ENCODE data around the gene TOM1L2.
A peak's percentile ranks its signal among the peaks of the same experiment; 100 is the strongest.

Gene TOM1L2

GRCh38 chr17:17827826-17828621 is 144.2 kb downstream of the TOM1L2 start:
- no peak for DNase-seq

DNA sequence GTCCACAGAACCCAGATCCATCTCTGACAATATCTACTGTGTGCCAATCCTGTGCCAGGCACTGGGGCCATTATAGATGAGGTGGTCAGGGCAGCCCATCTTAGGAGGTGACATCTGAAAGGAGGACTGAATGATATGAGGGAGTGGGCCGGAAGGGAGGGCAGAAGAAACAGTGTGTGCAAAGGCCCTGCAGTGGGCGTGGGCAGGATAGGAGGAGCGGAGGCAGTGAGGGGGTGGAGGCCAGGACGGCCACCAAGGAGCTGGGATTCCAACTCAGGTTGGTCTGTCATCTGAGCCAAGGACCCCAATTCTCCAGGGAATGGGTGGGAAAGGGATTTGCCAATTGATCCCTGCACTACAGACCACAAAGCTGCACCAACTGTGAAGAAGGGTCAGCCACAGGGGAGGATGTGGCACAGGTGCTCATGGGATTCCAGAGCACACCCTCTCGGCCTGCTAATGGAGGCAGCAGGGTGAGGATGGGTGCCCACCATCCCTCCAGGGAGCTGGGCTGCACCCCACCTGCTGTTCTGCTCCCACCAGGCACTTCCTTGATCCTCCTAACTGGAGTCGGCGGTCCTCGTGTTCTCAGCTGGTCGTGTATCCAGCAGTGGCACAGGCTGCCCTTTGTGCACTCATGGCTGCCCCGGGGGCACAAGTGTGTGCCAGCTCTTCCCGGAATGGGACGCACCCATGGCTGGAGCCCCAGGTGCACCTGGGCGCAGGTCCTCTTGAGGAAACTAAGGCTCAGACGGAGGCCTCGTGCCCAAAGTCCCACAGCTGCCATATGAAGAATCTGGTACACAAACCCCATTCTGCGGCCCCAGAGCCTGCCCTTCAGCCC is 145.0 kb downstream of the TOM1L2 start:
- DNase-seq = no peak

GRCh38 chr17:17826342-17826713 is 145.9 kb downstream of the TOM1L2 start:
- no peak for DNase-seq

DNA sequence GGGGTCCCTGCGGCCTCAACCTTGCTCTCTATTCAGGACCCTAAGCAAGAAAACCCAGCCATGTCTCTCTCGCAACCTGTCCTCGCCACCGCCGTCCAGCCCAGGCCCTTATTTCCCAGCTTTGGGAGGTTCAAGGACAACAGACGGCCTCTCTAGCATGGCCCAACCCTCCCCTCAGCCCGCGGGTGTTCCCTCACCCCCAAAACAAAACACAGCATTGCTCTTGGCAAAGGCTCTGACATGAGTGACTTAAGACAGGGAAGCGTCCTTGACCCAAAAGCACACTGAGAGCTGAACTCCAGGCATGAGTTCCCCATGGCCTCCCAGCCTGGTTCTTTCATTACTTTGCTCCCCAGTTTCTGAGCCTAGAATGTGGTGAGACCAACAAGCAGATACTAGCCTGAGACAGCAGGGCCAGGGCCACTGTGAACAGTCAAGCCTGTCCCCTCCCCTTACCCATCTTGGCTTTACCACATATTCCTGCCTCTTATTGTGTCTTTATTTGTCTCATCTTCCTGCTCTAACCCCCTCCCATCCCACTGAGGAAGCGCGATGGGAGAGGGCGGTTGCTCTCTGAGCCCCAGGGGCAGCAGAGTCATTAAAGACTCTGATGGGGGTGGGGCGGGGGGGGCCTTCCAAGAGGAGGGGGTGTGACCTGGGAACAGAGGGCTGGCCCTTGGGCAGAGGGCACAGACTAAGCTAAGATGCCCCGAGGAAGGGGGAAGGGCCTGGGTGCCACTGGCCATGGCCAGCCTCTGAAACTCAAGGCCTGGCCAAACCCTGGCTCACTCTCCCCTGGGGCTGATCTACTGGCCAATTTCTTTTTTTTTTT is 147.2 kb downstream of the TOM1L2 start:
- no peak for DNase-seq

GRCh38 chr17:17824119-17824782 is 147.9 kb downstream of the TOM1L2 start:
- DNase-seq = no peak

DNA sequence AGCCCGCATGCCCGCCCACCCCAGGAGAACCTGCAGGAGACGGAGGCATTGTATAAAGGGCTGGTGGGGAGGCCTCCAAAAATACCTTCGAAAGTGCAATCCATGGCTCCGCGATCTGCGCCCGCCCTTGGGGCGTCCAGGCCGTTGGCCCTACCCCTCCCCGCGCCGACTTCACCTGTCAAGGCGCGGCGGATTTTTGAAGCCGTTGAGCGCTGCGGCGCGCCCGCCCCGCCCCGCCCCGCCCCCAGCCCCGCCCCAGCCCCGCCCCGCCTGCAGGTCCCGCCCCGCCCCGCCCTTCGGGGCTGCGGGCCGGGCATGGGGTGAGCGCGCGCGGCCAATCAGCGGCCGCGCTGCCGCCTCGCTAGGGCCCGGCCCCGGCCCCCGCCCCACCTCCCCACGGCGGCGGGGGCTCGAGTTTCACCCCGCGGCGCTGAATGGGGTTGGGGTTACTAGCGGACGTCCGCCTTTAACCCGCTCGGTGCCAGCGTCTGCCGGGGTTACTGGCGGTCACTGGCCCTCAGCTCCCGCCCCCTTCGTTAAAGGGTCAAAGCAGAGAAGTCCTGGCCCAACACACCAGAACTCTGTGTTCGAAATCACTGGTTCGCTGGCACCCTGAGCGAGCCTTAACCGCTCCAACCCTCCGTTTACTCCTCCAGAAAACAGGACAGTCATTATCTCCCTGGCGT is 148.6 kb downstream of the TOM1L2 start:
- DNase-seq = peak; percentile 92

GRCh38 chr17:17822616-17823015 is 149.6 kb downstream of the TOM1L2 start:
- DNase-seq = no peak

DNA sequence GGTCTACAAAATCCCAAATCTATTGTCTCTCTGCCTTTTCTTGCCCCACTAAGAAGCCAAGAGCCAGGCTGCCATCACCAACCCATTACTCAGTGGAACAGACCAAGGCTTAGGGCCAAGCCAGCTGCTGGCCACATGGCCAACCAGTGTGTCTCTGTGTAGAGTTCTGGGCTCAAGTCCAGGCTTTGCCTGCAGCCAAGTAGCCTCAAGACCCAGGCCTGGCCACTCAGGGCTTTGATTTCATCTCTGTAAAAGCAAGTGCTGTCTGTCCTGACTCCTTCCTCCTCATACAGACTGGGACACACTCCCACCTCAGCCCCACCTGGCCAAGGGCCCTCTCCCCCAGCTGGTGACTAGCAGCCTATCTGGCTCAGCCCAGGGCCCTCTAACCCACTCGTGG is 150.0 kb downstream of the TOM1L2 start:
- DNase-seq = no peak

DNA sequence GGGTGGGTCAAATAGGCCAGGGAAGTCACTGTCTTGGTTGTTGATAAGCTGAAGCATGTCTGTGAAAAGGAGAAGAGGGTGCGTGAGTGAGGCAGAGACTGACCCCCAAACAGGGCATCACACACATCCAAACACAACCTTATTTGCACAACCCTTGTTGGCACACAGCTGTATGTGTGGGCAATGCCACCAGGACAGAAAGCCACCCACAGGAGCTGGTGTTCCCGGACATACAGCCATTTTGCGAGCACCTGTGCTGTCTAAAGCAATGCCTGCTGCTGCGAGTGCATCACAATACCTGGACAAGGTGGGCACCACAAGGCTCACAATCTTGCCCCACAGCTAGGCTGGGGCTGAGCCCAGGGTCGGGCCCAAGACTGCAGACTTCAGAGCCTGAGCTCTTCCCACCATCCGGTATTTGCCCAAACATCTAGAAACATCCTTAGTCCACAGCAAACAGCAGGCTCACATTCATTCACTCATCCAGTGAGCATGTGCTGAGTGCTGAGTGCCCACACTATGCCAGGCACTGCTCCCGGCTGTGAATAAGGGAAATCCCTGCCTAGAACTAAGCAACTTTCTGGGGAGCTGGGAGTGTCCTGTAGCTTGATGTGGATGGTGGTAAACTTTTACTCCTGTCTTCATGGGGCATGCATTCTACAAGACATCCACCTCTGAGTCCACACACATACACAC is 151.6 kb downstream of the TOM1L2 start:
- DNase-seq = no peak

DNA sequence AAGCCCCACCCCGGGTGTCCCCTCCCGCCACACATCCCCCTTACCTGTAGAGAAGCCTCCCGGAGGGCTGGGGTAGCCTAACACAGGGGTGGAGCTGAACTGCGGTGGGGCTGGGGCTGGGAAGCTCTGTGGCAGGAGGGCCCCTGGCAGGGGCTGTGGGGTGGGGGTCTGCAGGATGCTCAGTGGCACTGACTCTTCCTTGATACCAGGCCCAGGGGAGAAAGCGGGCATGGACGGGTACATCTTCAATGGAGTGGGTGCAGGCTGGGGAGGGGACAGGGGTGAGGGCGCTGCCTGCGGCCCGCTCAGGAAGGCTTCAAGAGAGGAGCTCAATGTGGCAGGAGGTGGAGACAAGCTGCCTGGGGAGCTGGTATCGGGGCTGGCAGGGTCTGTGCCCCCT is 152.2 kb downstream of the TOM1L2 start:
- DNase-seq = no peak

DNA sequence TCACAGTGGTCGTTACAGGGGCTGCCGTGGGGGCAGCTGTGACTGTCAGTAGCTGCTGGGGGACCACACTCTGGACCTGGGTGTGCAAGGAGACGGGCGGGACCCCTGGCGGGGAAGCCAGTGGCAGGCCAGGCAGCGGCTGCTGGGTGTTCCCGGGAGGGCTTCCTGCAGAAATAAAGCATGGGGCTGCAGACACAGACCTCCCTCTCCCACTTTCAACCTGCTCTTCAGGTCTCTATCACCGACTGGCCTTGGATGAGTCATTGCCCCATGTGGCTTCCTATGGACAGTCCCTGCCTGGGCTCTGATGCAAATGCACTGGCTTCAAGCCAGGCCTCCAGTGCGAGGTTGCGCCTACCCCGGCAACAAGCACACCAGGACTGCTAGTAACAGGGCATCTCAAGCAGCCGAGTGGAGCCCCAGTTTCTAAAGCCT is 152.6 kb downstream of the TOM1L2 start:
- peak; percentile 77 for DNase-seq

- no peak for DNase-seq
Measured at GRCh38 chr17:17819111-17819510, 153.1 kb downstream of the TOM1L2 start.

GRCh38 chr17:17818088-17818526 is 154.1 kb downstream of the TOM1L2 start:
- DNase-seq = no peak

- no peak for DNase-seq
Measured at GRCh38 chr17:17817552-17817947, 154.7 kb downstream of the TOM1L2 start.

GRCh38 chr17:17816831-17817551 is 155.2 kb downstream of the TOM1L2 start:
- no peak for DNase-seq

DNA sequence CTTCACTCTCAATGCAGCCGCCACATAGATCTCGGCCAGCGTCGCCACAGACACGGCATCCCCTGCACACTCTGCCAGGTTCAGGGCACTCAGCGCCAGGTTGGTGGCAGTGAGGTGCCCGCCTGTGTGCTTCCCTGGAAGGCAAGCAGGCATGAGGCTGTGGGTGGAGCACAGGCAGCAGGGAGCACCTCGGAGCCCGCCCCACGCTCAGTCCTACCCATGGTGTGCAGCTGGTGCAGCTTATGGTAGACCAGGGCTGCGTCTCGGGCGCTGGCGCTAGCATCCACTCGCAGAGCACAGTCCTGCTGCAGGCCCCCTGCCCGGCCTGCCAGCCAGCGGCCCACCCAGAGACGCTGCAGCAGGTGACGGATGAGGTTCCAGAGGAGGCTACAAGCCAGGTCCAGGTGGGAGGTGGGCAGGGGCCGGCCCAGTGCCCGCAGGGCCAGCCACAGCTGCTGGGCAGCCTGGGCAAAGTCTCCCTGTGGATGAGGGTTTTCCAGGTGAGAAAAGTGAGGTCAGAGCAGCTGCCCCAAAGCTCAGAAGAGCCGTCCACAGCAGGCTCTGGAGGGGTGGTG is 155.9 kb downstream of the TOM1L2 start:
- no peak for DNase-seq

DNA sequence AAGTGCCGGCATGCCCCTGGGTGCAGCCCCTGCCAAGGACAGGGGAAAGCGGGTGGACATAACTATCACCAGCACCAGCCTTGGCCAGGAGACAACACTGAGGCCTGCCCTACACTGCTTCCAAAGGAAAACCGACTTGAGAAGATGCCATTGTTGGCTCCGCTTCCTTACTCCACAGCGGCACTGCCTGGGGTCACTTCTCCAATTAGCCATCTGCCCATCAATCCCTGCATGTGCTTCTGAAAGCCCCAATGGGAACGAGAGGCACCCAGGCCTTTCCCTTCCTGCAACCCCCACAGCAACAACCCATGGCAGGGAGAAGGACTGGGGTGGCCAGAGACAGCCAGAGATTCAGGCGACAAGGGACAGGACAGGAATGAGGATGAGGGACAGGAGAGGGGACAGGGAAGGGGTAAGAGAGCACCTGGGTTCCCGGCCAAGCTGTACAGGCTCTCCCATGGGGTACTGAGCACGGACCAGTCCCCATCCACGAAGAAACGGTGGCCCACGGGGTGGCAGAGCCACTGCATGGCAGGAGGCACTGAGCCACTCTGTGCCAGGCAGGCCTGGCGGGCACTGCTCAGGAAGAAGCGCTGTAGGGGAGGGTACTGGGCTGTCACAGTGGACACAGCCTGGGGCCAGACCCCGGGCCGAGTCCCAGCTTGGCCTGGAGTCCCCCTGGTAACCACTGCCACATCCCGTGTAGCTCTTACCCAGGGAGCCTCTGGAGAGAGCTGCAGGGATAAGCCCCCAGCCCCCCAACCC is 156.6 kb downstream of the TOM1L2 start:
- no peak for DNase-seq

DNA sequence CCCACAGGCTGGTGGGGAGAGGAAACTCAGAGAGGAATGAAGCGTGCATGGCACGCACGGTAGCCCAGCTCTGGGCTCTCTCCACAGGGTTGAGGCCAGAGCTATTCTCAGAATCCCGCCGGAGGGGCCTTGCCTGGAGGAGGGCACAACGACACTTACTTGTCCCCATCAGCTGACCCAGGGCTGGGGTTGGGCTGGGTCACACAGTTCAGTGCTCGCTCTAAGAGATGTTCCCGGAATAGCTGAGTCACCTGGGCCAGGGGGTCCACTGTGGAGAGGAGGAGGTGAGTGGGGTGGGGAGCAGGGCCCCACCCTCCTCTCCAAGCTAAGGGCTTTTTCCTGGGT is 157.2 kb downstream of the TOM1L2 start:
- DNase-seq = no peak

Measured in activated CD4-positive, alpha-beta T cell treated with anti-CD3 and anti-CD28 coated beads, Interleukin-2, Interleukin-6, amounts not matched to agents 100 ng/mL and 50 ng/mL, durations not matched to agents 16 hours and 8 hours (primary cell).